ENCODE data around the gene SRPK3. TPM values are rescaled to one million over a fixed set of nuclear protein-coding genes. Genes with fewer than 3 reads are reported as not detected.
A peak's percentile ranks its signal among the peaks of the same experiment; 100 is the strongest.
"Not testable (repeated sequence)": the region's sequence is repeated elsewhere in the genome, so short reads cannot be mapped to it uniquely, and the experiment has no call there.

The SRPK3 gene
- 1.1 and 5.6 TPM in 2 replicates for total RNA-seq (2014; rRNA removed; shearing (Covaris generic))

DNA sequence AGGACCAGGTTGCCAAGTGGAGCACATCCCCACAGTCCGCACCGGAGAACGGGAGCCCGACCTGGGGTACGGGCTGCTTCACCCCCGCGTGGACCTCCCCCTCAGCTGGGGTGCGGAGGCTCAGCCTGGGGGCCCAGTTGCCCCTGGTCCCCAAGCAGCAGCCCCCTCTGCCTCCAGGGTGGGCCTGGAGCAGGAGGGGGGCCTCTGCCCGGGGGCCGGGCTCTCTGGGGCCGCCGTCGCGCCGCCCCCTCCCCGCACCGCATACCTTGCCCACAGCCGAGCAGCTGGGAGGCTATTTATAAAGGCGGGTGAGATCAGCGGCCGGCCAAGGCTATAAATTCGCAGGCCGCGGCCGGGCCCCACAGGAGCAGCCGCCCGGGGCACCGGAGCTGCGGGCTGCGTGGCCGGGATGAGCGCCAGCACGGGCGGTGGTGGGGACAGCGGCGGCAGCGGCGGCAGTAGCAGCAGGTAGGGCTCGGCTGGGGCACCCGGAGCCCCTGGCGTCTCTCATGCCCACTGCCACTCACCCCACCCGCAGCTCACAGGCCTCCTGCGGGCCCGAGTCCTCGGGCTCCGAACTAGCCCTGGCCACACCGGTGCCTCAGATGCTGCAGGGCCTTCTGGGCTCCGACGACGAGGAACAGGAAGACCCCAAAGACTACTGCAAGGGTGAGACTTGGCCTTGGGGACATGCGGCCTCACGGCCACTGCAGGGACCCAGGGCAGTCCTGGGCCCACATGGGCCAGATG lies at the start of gene SRPK3:
Gene SRPK3 (plus strand): TSS at position 364 of the 750 bp plus-strand sequence. CDS start 46 bp downstream, at position 410.
- DNase-seq (ENCODE audit: low spot score): no peak

- DNase-seq (ENCODE audit: low spot score): no peak
Measured at GRCh38 chrX:153731117-153731844, 49.6 kb upstream of the SRPK3 start.

DNA sequence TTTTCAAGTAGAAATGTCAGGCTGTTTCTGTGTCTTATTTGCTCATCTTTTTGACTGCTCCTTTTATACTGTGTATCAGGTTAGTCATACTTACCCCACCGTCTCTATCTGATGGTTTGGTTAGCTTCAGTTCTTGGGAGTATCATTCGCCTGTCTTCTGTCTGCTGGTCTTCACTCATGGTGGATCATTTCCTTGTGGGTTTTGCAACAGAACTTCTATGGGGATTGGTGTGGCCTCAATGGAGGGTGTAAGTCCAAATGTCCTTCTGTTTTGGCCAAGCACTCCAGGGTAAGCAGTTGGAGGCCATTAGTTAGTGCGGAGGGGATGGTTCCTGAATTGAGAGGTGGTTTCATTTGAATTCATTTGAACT lies 49.0 kb upstream of the SRPK3 start:
- DNase-seq (ENCODE audit: low spot score): no peak

- no peak for DNase-seq (ENCODE audit: low spot score)
Measured at GRCh38 chrX:153732401-153732800, 48.4 kb upstream of the SRPK3 start.

GRCh38 chrX:153733651-153734240 lies 47.1 kb upstream of the SRPK3 start:
- DNase-seq (ENCODE audit: low spot score): no peak

- DNase-seq (ENCODE audit: low spot score): no peak
Measured at GRCh38 chrX:153734871-153735270, 46.0 kb upstream of the SRPK3 start.

DNA sequence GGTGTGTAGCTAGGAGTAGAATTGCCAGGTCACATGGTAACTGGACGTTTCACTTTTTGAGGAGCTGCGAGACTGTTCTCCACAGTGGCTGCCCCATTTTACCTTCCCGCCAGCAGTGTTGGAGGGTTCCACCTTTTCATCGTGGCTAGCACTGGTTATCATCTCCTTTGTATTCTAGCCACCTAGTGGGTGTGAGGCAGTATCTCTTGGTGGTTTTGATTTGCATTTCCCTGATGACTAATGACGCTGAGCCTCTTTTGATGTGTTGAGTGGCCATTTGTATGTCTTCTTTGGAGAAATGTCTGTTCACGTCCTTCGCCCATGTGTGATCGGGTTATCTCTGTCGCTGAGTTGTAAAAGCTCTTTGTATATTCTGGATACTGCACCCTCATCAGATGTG lies 45.6 kb upstream of the SRPK3 start:
- peak; percentile 25 for DNase-seq (ENCODE audit: low spot score)

DNA sequence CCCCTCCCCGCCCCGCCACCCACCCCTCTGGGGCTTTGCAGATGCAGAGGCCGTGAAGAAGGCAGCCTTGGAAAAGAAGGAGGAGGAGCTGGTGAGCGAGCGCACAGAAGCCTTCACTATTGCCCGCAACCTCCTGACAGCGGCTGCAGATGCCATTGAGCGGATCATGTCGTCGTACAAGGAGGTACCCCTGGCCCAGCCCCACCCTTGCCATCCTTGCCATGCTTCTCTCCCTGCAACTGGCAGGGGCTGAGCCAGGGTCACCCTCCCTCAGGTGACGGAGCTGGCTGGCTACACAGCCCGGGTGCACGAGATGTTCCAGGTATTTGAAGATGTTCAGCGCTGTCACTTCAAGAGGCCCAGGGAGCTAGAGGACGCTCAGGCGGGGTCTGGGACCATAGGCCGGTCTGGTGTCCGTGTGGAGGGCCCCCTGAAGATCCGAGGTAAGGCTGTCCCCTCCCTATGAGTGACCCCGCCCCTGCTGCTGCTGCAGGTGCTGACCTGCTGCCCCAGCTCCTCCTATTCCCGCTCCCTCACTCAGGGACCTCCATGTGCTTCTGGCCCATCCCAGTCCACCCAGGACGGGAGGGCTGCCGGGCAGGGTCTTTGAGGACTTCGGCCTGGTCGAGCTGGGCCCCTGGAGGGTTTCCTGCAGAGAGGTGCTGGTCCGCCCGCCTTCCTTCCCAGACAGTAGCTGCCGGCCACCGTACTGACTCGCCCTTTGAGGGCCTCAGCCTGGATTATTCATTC lies 44.6 kb upstream of the SRPK3 start:
- no peak for DNase-seq (ENCODE audit: low spot score)

- no peak for DNase-seq (ENCODE audit: low spot score)
Measured at GRCh38 chrX:153736871-153737441, 43.9 kb upstream of the SRPK3 start.

DNA sequence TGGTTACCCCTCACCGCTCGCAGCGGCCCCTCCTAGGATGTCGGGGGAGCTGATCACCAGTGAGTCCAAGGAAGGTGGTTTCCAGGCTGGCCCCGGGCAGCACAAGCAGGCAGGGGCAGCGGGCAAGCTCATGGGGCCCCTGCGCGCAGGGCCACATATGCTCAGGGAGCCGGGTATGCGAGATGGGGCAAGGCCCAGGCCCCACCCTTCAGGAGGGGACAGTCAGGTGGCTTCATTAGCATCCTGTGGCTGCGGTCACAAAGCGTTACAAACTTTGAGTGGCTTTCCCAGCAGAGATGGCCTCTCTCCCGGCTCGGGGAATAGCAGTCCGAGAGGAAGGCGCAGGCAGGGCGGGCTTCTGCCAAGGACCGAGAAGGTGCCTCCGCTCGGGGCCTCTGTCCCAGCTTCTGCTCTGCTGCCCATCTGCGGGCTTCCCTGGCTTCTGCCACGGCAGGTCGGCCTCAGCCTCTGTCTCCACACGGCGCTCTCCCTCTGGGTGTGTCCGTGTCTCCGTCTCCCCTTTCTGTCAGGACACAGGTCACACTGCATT lies 42.7 kb upstream of the SRPK3 start:
- DNase-seq (ENCODE audit: low spot score): no peak

DNA sequence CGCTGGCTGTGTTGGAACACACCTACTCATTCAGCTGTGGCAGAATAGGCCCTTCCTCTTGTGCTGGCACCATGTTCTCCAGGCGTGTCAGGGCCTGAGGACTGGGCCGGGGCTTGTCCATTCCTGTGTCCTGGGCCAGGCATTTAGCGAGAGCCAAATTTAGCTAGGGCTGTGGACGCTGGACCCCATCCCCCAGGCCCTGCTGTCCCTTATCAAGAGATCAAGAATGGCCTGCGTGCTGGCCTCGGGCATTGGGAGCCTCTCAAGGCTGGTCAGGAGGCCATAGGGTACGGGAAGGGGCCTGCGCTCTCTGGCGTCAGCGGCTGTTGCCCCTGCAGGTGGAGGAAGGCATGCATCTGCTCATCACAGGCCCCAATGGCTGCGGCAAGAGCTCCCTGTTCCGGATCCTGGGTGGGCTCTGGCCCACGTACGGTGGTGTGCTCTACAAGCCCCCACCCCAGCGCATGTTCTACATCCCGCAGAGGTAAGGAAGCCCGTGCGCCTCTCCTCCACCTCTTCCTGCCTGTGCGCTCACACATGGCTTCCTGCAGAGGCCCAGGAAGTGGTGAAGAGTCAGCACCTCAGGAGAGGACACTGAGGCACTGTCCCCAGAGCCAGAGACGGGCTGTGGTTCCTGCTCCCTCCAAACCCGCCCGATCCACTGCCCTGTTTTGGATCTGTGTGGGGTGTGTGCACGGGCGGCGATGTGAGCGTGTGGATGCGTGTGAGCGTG lies 40.9 kb upstream of the SRPK3 start:
- DNase-seq (ENCODE audit: low spot score): no peak

DNA sequence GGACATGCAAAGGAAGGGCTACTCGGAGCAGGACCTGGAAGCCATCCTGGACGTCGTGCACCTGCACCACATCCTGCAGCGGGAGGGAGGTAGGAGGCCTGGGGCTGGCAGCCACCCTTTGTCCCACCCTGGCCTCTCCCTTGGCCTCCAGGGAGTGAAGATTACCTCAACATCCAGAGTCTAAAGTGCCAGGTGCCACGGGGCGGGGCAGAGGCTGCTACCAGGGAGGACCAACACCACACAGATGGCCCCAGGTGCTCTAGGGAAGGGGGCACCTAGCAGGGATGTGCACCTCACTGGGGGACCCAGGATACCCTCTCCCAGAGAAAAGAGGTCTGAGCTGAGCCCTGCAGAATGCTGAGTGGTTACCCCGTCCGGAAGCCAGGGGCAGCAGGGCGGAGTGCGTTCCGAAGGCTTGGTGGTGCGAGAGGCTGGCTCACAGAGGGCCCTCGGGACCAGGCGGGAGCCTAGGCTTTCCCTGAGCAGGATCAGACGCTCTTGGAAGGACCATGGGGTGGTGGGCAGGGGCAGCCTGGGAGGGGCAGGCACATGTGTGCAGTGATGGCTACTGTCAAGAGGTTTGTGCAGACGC lies 40.1 kb upstream of the SRPK3 start:
- no peak for DNase-seq (ENCODE audit: low spot score)

GRCh38 chrX:153741446-153741845 lies 39.4 kb upstream of the SRPK3 start:
- DNase-seq (ENCODE audit: low spot score): no peak

GRCh38 chrX:153742111-153742510 lies 38.7 kb upstream of the SRPK3 start:
- DNase-seq (ENCODE audit: low spot score): not testable (repeated sequence)

DNA sequence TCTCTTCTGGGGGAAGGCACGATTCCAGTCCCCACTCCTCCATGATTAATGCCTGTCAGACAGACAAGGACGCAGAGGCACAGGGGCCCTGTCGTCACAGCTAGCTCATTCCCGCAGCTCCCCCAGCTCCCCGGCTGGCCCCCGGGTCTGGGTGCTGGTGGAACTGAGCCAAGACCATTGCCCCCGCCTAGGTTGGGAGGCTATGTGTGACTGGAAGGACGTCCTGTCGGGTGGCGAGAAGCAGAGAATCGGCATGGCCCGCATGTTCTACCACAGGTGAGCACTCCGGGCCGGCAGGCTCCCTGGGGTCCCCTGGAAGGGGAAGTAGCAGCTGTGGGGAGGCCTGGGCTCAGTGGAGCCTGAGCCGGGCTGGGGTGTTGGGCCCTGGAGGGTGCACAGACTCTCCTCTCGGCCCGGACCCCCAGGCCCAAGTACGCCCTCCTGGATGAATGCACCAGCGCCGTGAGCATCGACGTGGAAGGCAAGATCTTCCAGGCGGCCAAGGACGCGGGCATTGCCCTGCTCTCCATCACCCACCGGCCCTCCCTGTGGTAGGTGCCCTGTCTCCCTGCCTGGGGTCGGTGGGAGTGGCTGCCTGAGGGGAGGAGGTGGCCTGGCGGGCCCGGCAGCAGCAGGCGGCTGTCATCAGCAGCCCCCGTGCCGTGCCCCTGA lies 37.9 kb upstream of the SRPK3 start:
- DNase-seq (ENCODE audit: low spot score): not testable (repeated sequence)

- DNase-seq (ENCODE audit: low spot score): peak; percentile 86
Measured at GRCh38 chrX:153743468-153744209, 37.2 kb upstream of the SRPK3 start.

DNA sequence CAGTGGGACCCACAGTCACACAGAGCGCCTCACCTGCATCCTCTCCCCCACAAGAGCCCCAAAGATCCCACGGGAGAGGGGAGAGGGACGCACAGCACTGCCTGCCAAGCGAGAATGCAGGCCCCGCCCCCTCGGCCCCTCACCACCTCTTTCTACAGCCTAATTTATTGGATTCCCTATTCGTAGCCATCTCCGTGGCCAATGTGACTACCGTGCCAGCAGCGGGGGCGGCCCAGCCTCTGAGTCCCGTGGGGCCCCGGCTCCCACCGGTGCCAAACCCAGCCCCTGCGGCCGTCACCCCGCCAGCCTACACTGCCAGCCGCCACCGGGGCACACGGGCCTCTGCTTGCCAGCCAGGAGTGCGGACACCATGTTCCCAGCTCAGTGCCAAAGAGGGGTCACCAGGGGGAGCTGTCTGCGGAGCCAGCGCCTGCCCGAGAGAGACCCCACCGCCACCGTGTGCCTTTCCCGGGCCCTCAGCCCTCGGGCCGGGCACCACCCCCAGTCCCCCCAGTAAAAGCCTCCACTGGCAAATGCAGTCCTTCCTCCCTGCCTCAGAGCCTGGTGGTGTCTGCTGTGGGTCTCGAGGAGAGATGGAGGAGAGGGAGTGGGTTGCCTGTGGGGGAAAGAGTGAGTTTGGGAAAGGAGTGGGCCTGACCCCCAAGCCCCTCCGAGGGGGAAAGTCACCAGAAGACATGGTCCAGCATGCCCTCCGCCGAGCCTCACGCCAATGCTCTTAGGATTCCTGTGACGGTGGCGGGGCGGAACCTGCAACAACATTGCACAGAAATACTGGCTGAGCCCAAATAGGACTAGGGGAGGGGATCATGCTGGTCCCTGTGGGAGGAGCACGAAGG lies 36.4 kb upstream of the SRPK3 start:
- peak; percentile 30 for DNase-seq (ENCODE audit: low spot score)

DNA sequence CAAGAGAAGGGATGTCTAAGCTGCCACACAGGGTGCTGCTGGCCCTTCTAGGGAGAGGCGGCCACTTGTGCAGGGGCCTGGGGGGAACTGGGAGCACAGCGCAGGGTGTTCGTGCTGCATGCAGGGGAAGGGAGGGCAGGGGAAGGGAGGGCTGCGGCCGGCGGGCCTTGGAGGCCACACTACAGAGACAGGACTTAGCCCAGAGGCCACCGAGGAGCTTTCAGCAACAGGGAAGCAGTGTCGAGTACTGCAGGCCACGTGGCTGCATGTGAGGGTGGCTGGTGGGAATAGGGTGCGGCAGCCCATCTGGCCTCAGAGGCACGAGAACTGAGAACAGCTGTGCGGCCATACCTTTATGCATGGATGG lies 35.8 kb upstream of the SRPK3 start:
- not testable (repeated sequence) for DNase-seq (ENCODE audit: low spot score)

All from HT-29 (cell line).